Measurements from ENCODE around the gene IQGAP1.
"Not testable (repeated sequence)": the region's sequence is repeated elsewhere in the genome, so short reads cannot be mapped to it uniquely, and the experiment has no call there.

The IQGAP1 gene

GRCh38 chr15:90387534-90388461 is at the start of gene IQGAP1:
Gene IQGAP1 (plus strand): TSS chr15:90388242. CDS start chr15:90388342, 100 bp downstream.
- peak; percentile 95 for DNase-seq (ENCODE audit: low read depth)
- H3K4me3 ChIP-seq (ENCODE audit: control insufficient read depth, low read depth, low read length), result peak within 1 kb of the TSS; percentile 75
- TF ChIP-seq CTCF (conservative IDR thresholded peaks at IDR 0.05; ENCODE audit: control insufficient read depth, insufficient read depth, low read depth, low read length), result no peak

GRCh38 chr15:90338532-90338931 is 49.5 kb upstream of the IQGAP1 start:
- H3K4me3 ChIP-seq (ENCODE audit: control insufficient read depth, low read depth, low read length), result no peak overlapping the region
- no peak for TF ChIP-seq CTCF (conservative IDR thresholded peaks at IDR 0.05; ENCODE audit: control insufficient read depth, insufficient read depth, low read depth, low read length)
- no peak for DNase-seq (ENCODE audit: low read depth)

GRCh38 chr15:90340345-90340744 is 47.7 kb upstream of the IQGAP1 start:
- DNase-seq (ENCODE audit: low read depth), result no peak
- TF ChIP-seq CTCF (conservative IDR thresholded peaks at IDR 0.05; ENCODE audit: control insufficient read depth, insufficient read depth, low read depth, low read length), result no peak
- no peak overlapping the region for H3K4me3 ChIP-seq (ENCODE audit: control insufficient read depth, low read depth, low read length)

- no peak overlapping the region for H3K4me3 ChIP-seq (ENCODE audit: control insufficient read depth, low read depth, low read length)
- TF ChIP-seq CTCF (conservative IDR thresholded peaks at IDR 0.05; ENCODE audit: control insufficient read depth, insufficient read depth, low read depth, low read length), result no peak
- DNase-seq (ENCODE audit: low read depth), result peak; percentile 71
Observed at GRCh38 chr15:90343302-90343790, 44.7 kb upstream of the IQGAP1 start.

- no peak for TF ChIP-seq CTCF (conservative IDR thresholded peaks at IDR 0.05; ENCODE audit: control insufficient read depth, insufficient read depth, low read depth, low read length)
- H3K4me3 ChIP-seq (ENCODE audit: control insufficient read depth, low read depth, low read length), result no peak overlapping the region
- DNase-seq (ENCODE audit: low read depth), result no peak
Observed at GRCh38 chr15:90344662-90345061, 43.4 kb upstream of the IQGAP1 start.

- no peak for DNase-seq (ENCODE audit: low read depth)
- no peak overlapping the region for H3K4me3 ChIP-seq (ENCODE audit: control insufficient read depth, low read depth, low read length)
- TF ChIP-seq CTCF (conservative IDR thresholded peaks at IDR 0.05; ENCODE audit: control insufficient read depth, insufficient read depth, low read depth, low read length), result no peak
Observed at GRCh38 chr15:90345857-90346256, 42.2 kb upstream of the IQGAP1 start.

GRCh38 chr15:90347431-90348065 is 40.5 kb upstream of the IQGAP1 start:
- not testable (repeated sequence) for H3K4me3 ChIP-seq (ENCODE audit: control insufficient read depth, low read depth, low read length); DNase-seq (ENCODE audit: low read depth)

Data from fibroblast of mammary gland (primary cell).